ENCODE data around the gene APOL2. TPM values are rescaled to one million over a fixed set of nuclear protein-coding genes. Genes with fewer than 3 reads are reported as not detected.

The APOL2 gene
- total RNA-seq, 1 experiment from 2014 or later, result 9.9 TPM

- Histone ChIP-seq H3K27ac (ENCODE audit: low read depth, low read length) (no peak within 1 kb of the TSS), H3K9me3 (ENCODE audit: control insufficient read depth in 1 of 2, insufficient read depth in 1 of 2, low read depth in 1 of 2, low read length in 2 of 2) (no peaks in the 10 kb centered on the region), H2AFZ (ENCODE audit: low read depth, low read length, poor library complexity, severe bottlenecking) (no peak within 1 kb of the TSS), H3K4me1 (ENCODE audit: control insufficient read depth in 1 of 2, insufficient read depth in 2 of 2, low read length in 2 of 2) (no peaks in the 10 kb centered on the region), H3K36me3 (ENCODE audit: control insufficient read depth in 1 of 2, insufficient read depth in 2 of 2, low read length in 2 of 2) (no peaks in the 10 kb centered on the region), H3K9ac (ENCODE audit: low read length) (no peak within 1 kb of the TSS), H3K79me2 (ENCODE audit: insufficient read depth, low read length) (no peaks in the 10 kb centered on the region), H4K20me1 (ENCODE audit: insufficient read depth) (no peaks in the 10 kb centered on the region), H3K9me2 (ENCODE audit: insufficient read depth) (no peaks in the 10 kb centered on the region), H3K4me2 (ENCODE audit: low read length) (no peak within 1 kb of the TSS), H3K27me3 (ENCODE audit: insufficient read depth, low read length) (no peaks in the 10 kb centered on the region), H3K4me3 (replicated peaks in 1 of 2; ENCODE audit: low read depth in 1 of 2, low read length in 2 of 2) (no peak within 1 kb of the TSS)
- DNase-seq (ENCODE audit: low read depth, low spot score), result no peak
- RAD21 ChIA-PET (ENCODE audit: low non-redundant PET in 1 of 2, low total read pairs in 2 of 2, uncharacterized antibody in 2 of 2, unreplicated experiment in 2 of 2), result no interaction called here
- intact Hi-C loops (cut with micrococcal nuclease), result no loop called here
- POLR2A ChIA-PET, result no interaction called here
- no peak for ATAC-seq
- no peak for TF ChIP-seq EGR1 (IDR thresholded peaks at IDR 0.05; ENCODE audit: low read depth)
- TF ChIP-seq POLR2A (IDR thresholded peaks at IDR 0.05; ENCODE audit: borderline replicate concordance, extremely low read depth, insufficient read depth, insufficient read length), result no peak
- TF ChIP-seq ZNF274 (IDR thresholded peaks at IDR 0.05; ENCODE audit: low read depth, low read length), result no peak
- TF ChIP-seq, protein P1, sequence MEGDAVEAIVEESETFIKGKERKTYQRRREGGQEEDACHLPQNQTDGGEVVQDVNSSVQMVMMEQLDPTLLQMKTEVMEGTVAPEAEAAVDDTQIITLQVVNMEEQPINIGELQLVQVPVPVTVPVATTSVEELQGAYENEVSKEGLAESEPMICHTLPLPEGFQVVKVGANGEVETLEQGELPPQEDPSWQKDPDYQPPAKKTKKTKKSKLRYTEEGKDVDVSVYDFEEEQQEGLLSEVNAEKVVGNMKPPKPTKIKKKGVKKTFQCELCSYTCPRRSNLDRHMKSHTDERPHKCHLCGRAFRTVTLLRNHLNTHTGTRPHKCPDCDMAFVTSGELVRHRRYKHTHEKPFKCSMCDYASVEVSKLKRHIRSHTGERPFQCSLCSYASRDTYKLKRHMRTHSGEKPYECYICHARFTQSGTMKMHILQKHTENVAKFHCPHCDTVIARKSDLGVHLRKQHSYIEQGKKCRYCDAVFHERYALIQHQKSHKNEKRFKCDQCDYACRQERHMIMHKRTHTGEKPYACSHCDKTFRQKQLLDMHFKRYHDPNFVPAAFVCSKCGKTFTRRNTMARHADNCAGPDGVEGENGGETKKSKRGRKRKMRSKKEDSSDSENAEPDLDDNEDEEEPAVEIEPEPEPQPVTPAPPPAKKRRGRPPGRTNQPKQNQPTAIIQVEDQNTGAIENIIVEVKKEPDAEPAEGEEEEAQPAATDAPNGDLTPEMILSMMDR (IDR thresholded peaks at IDR 0.05 in 2 of 3, conservative IDR thresholded peaks at IDR 0.05 in 1 of 3; ENCODE audit: borderline replicate concordance in 1 of 3, insufficient read depth in 1 of 3, low read depth in 2 of 3, low read length in 2 of 3), result no peak
- TF ChIP-seq ZFX (IDR thresholded peaks at IDR 0.05), result no peak
- no peak for TF ChIP-seq EZH2 (IDR thresholded peaks at IDR 0.05)
- TF ChIP-seq, protein P2, sequence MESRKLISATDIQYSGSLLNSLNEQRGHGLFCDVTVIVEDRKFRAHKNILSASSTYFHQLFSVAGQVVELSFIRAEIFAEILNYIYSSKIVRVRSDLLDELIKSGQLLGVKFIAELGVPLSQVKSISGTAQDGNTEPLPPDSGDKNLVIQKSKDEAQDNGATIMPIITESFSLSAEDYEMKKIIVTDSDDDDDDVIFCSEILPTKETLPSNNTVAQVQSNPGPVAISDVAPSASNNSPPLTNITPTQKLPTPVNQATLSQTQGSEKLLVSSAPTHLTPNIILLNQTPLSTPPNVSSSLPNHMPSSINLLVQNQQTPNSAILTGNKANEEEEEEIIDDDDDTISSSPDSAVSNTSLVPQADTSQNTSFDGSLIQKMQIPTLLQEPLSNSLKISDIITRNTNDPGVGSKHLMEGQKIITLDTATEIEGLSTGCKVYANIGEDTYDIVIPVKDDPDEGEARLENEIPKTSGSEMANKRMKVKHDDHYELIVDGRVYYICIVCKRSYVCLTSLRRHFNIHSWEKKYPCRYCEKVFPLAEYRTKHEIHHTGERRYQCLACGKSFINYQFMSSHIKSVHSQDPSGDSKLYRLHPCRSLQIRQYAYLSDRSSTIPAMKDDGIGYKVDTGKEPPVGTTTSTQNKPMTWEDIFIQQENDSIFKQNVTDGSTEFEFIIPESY (IDR thresholded peaks at IDR 0.05; ENCODE audit: extremely low read depth, insufficient replicate concordance, low read length), result no peak
- TF ChIP-seq EZH2phosphoT487 (IDR thresholded peaks at IDR 0.05; ENCODE audit: borderline replicate concordance), result no peak
- no peak for TF ChIP-seq TCF7L2 (IDR thresholded peaks at IDR 0.05; ENCODE audit: borderline replicate concordance, extremely low read depth, insufficient read depth, insufficient read length)
- TF ChIP-seq ELF1 (IDR thresholded peaks at IDR 0.05; ENCODE audit: borderline replicate concordance, low read depth), result no peak
- TF ChIP-seq FOSL1 (IDR thresholded peaks at IDR 0.05; ENCODE audit: low read depth), result no peak
- TF ChIP-seq REST (IDR thresholded peaks at IDR 0.05; ENCODE audit: low read depth), result no peak
- TF ChIP-seq, protein P3, sequence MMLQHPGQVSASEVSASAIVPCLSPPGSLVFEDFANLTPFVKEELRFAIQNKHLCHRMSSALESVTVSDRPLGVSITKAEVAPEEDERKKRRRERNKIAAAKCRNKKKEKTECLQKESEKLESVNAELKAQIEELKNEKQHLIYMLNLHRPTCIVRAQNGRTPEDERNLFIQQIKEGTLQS (IDR thresholded peaks at IDR 0.05), result no peak
- BruUV-seq (replicated peaks), result no TSS peak
- CTCF ChIA-PET, result no interaction called here
These were observed 13.6 kb upstream of the APOL2 start, which contains the start of gene APOL1 for GRCh38 chr22:36252754-36253522. APOL1 (plus strand) TSS chr22:36253133; CDS start chr22:36254956, 1,823 bp downstream.

Data from HCT116 (cell line).